C4-2B (cell line): ENCODE data around the gene ZNF467.

Source experiments
- CTCF ChIP-seq: fragments of 450-650 bp; conservative IDR thresholded peaks from 2 replicates; pipeline ENCODE4 v1.5.1; 2017; ENCODE audit warnings: mild to moderate bottlenecking
- ZFX ChIP-seq: fragments of 450-650 bp; IDR thresholded peaks from 2 replicates; pipeline ENCODE4 v1.6.1; 2017

- TF ChIP-seq CTCF (no peak), ZFX (no peak)
These were observed 54.7 kb downstream of the ZNF467 start for GRCh38 chr7:149718730-149719049.
